WTC11 (cell line): ENCODE results near the gene TENT4B. TPM values are rescaled to one million over a fixed set of nuclear protein-coding genes. Genes with fewer than 3 reads are reported as not detected.

Experiments
- ATAC-seq: fragments of 200-7000 bp; cut with Tn5 transposase; 2 replicates; pipeline ENCODE4 v1.10.0; 2021; ENCODE audit warnings: mild to moderate bottlenecking, moderate library complexity
- CTCF ChIA-PET: fragments of 300-600 bp; sonication (Branson Sonifier 250); formaldehyde crosslinking; loops from one replicate; lab custom pipeline; 2021; ENCODE audit warnings: antibody characterized with exemption; lab: Charles Lee
- POLR2A ChIA-PET: fragments of 350-600 bp; sonication (Branson Sonifier 250); formaldehyde crosslinking; loops from one replicate; lab custom pipeline; 2021; ENCODE audit warnings: antibody characterized with exemption; lab: Charles Lee
- DNase-seq: peaks from one replicate; pipeline ENCODE4 v3.0.0; 2021; ENCODE audit warnings: low spot score
- H3K27ac Mint-ChIP-seq: 2 replicates; pipeline ENCODE4 v1.8.0; 2021; ENCODE audit warnings: mixed read lengths
- H3K27me3 Mint-ChIP-seq: 2 replicates; pipeline ENCODE4 v1.8.0; 2021; ENCODE audit warnings: low read depth, mild to moderate bottlenecking, moderate library complexity, mixed read lengths
- H3K36me3 Mint-ChIP-seq: 2 replicates; pipeline ENCODE4 v1.8.0; 2021; ENCODE audit warnings: mixed read lengths
- H3K4me1 Mint-ChIP-seq: 2 replicates; pipeline ENCODE4 v1.8.0; 2022; ENCODE audit warnings: mixed read lengths
- H3K4me3 Mint-ChIP-seq: 2 replicates; pipeline ENCODE4 v1.8.0; 2021; ENCODE audit warnings: mild to moderate bottlenecking, moderate library complexity, mixed read lengths
- H3K9me3 Mint-ChIP-seq: 2 replicates; pipeline ENCODE4 v1.8.0; 2021; ENCODE audit warnings: mixed read lengths
- CBFB ChIP-seq: sonication (generic); formaldehyde crosslinking; IDR thresholded peaks from 2 replicates; pipeline ENCODE4 v1.8.1; 2022; ENCODE audit warnings: mild to moderate bottlenecking, low read depth, missing genetic modification reagents
- CTCF ChIP-seq: fragments of 200-600 bp; IDR thresholded peaks from 2 replicates; pipeline ENCODE4 v1.8.0; 2022; ENCODE audit warnings: antibody characterized with exemption
- E2F4 ChIP-seq: sonication (generic); formaldehyde crosslinking; IDR thresholded peaks from 2 replicates; pipeline ENCODE4 v1.8.1; 2022; ENCODE audit warnings: low read depth, mild to moderate bottlenecking, moderate library complexity, missing genetic modification reagents, borderline replicate concordance
- ETV6 ChIP-seq: sonication (generic); formaldehyde crosslinking; IDR thresholded peaks from 2 replicates; pipeline ENCODE4 v1.8.1; 2022; ENCODE audit warnings: mild to moderate bottlenecking, missing genetic modification reagents
- MLX ChIP-seq: sonication (generic); formaldehyde crosslinking; IDR thresholded peaks from 2 replicates; pipeline ENCODE4 v1.8.1; 2023; ENCODE audit warnings: mild to moderate bottlenecking, missing genetic modification reagents, moderate library complexity
- NR1H2 ChIP-seq: sonication (generic); formaldehyde crosslinking; IDR thresholded peaks from 2 replicates; pipeline ENCODE4 v1.9.0; 2021; ENCODE audit warnings: mild to moderate bottlenecking, moderate library complexity, missing genetic modification reagents
- SMAD3 ChIP-seq: sonication (generic); formaldehyde crosslinking; IDR thresholded peaks from 2 replicates; pipeline ENCODE4 v1.8.0; 2022; ENCODE audit warnings: missing genetic modification reagents, mild to moderate bottlenecking, borderline replicate concordance
- TEAD4 ChIP-seq: sonication (generic); formaldehyde crosslinking; IDR thresholded peaks from 2 replicates; pipeline ENCODE4 v1.8.0; 2022; ENCODE audit warnings: mild to moderate bottlenecking, missing genetic modification reagents
- USF2 ChIP-seq: sonication (generic); formaldehyde crosslinking; IDR thresholded peaks from 2 replicates; pipeline ENCODE4 v1.8.1; 2023; ENCODE audit warnings: mild to moderate bottlenecking, missing genetic modification reagents, moderate library complexity
- ZNF416 ChIP-seq: fragments of 250-450 bp; sonication (Bioruptor Pico); IDR thresholded peaks from 2 replicates; pipeline ENCODE4 v1.9.0; 2021; ENCODE audit warnings: mild to moderate bottlenecking, inconsistent platforms
- ZNF423 ChIP-seq: fragments of 250-450 bp; sonication (Bioruptor Pico); IDR thresholded peaks from 2 replicates; pipeline ENCODE4 v2.1.2; 2022; ENCODE audit warnings: mild to moderate bottlenecking, moderate library complexity
- ZNF425 ChIP-seq: fragments of 250-450 bp; sonication (Bioruptor Pico); conservative IDR thresholded peaks from 2 replicates; pipeline ENCODE4 v1.9.0; 2021; ENCODE audit warnings: mild to moderate bottlenecking
- ZNF512 ChIP-seq: sonication (generic); formaldehyde crosslinking; IDR thresholded peaks from 2 replicates; pipeline ENCODE4 v1.8.1; 2022; ENCODE audit warnings: missing genetic modification reagents, borderline replicate concordance
- total RNA-seq: library from RNA; stranded (reverse); gene quantifications from 3 replicates; pipeline ENCODE4 v1.2.3, GENCODE V29; 2021
- TF ChIP-seq, protein P1 (sequence below): sonication (generic); formaldehyde crosslinking; conservative IDR thresholded peaks from 2 replicates; pipeline ENCODE4 v1.8.1; 2022; ENCODE audit warnings: mild to moderate bottlenecking, missing genetic modification reagents
- TF ChIP-seq, protein P2 (sequence below): fragments of 250-450 bp; sonication (Bioruptor Pico); IDR thresholded peaks from 2 replicates; pipeline ENCODE4 v1.9.0; 2021; ENCODE audit warnings: mild to moderate bottlenecking, borderline replicate concordance
- TF ChIP-seq, protein P3 (sequence below): sonication (generic); formaldehyde crosslinking; IDR thresholded peaks from 2 replicates; pipeline ENCODE4 v1.8.1; 2023; ENCODE audit warnings: mild to moderate bottlenecking, moderate library complexity, missing genetic modification reagents

Gene TENT4B
- total RNA-seq, 1 experiment from 2014 or later = 14.3 TPM

GRCh38 chr16:50265260-50265659, 112.2 kb downstream of the TENT4B start:
- peaks cover 12% of the 10 kb centered on the region for H3K4me1 Mint-ChIP-seq
- H3K27me3 Mint-ChIP-seq = no peaks in the 10 kb centered on the region; the same call in 1 of the 2 replicates
- H3K36me3 Mint-ChIP-seq = no peaks in the 10 kb centered on the region
- no peak overlapping the region for H3K27ac Mint-ChIP-seq
- TF ChIP-seq E2F4 (CRISPR knock-in tag) (no peak), SMAD3 (CRISPR knock-in tag) (no peak)
- TF ChIP-seq, protein P1, sequence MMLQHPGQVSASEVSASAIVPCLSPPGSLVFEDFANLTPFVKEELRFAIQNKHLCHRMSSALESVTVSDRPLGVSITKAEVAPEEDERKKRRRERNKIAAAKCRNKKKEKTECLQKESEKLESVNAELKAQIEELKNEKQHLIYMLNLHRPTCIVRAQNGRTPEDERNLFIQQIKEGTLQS (CRISPR knock-in tag) = no peak
- DNase-seq (no peak), ATAC-seq (peak; percentile 50)
- peaks cover 3% of the 10 kb centered on the region; the same call in 1 of the 2 replicates for H3K9me3 Mint-ChIP-seq
- ChIA-PET POLR2A (no interaction called here), CTCF (no interaction called here)
- H3K4me3 Mint-ChIP-seq = no peak overlapping the region

GRCh38 chr16:50265716-50266336, 112.7 kb downstream of the TENT4B start:
- Mint-ChIP-seq H3K36me3 (no peaks in the 10 kb centered on the region), H3K9me3 (no peaks in the 10 kb centered on the region), H3K27ac (no peak overlapping the region), H3K27me3 (no peaks in the 10 kb centered on the region; the same call in 1 of the 2 replicates), H3K4me3 (no peak overlapping the region), H3K4me1 (peaks cover 12% of the 10 kb centered on the region)
- CTCF ChIA-PET = interaction anchor here (0.6 to 1.1 kb wide), 2 partner anchors 55 to 241 kb away, joined by 3 read pairs; partner anchors contain the start of gene CNEP1R1
- DNase-seq = no peak
- ATAC-seq = no peak
- POLR2A ChIA-PET = interaction anchor here (0.6 kb wide), 1 partner anchor 386 kb away, joined by 4 read pairs; no protein-coding TSS in a partner anchor
- TF ChIP-seq MLX (CRISPR knock-in tag) (no peak), CBFB (CRISPR knock-in tag) (no peak), CTCF (no peak), E2F4 (CRISPR knock-in tag) (no peak), ZNF512 (no peak), ZNF425 (CRISPR knock-in tag) (no peak), NR1H2 (CRISPR knock-in tag) (no peak), ETV6 (CRISPR knock-in tag) (no peak), USF2 (no peak), TEAD4 (no peak), ZNF416 (CRISPR knock-in tag) (no peak), ZNF423 (no peak)
- TF ChIP-seq, protein P2, sequence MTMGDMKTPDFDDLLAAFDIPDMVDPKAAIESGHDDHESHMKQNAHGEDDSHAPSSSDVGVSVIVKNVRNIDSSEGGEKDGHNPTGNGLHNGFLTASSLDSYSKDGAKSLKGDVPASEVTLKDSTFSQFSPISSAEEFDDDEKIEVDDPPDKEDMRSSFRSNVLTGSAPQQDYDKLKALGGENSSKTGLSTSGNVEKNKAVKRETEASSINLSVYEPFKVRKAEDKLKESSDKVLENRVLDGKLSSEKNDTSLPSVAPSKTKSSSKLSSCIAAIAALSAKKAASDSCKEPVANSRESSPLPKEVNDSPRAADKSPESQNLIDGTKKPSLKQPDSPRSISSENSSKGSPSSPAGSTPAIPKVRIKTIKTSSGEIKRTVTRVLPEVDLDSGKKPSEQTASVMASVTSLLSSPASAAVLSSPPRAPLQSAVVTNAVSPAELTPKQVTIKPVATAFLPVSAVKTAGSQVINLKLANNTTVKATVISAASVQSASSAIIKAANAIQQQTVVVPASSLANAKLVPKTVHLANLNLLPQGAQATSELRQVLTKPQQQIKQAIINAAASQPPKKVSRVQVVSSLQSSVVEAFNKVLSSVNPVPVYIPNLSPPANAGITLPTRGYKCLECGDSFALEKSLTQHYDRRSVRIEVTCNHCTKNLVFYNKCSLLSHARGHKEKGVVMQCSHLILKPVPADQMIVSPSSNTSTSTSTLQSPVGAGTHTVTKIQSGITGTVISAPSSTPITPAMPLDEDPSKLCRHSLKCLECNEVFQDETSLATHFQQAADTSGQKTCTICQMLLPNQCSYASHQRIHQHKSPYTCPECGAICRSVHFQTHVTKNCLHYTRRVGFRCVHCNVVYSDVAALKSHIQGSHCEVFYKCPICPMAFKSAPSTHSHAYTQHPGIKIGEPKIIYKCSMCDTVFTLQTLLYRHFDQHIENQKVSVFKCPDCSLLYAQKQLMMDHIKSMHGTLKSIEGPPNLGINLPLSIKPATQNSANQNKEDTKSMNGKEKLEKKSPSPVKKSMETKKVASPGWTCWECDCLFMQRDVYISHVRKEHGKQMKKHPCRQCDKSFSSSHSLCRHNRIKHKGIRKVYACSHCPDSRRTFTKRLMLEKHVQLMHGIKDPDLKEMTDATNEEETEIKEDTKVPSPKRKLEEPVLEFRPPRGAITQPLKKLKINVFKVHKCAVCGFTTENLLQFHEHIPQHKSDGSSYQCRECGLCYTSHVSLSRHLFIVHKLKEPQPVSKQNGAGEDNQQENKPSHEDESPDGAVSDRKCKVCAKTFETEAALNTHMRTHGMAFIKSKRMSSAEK (CRISPR knock-in tag) = no peak
- TF ChIP-seq, protein P3, sequence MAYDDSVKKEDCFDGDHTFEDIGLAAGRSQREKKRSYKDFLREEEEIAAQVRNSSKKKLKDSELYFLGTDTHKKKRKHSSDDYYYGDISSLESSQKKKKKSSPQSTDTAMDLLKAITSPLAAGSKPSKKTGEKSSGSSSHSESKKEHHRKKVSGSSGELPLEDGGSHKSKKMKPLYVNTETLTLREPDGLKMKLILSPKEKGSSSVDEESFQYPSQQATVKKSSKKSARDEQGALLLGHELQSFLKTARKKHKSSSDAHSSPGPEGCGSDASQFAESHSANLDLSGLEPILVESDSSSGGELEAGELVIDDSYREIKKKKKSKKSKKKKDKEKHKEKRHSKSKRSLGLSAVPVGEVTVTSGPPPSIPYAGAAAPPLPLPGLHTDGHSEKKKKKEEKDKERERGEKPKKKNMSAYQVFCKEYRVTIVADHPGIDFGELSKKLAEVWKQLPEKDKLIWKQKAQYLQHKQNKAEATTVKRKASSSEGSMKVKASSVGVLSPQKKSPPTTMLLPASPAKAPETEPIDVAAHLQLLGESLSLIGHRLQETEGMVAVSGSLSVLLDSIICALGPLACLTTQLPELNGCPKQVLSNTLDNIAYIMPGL (CRISPR knock-in tag) = no peak
